GM21367 (cell line): ENCODE data around the gene KLHL7.
"Not testable (repeated sequence)": the region's sequence is repeated elsewhere in the genome, so short reads cannot be mapped to it uniquely, and the experiment has no call there.

Source experiments
- ATAC-seq: cut with Tn5 transposase; IDR thresholded peaks from one replicate; pipeline ENCODE4 v1.9.1; 2021; ENCODE audit not compliant: unreplicated experiment

The KLHL7 gene

GRCh38 chr7:23106823-23107663, 1.5 kb downstream of the KLHL7 start:
- ATAC-seq: no peak

GRCh38 chr7:23107781-23108180, 2.2 kb downstream of the KLHL7 start:
- ATAC-seq: no peak

GRCh38 chr7:23108995-23109394, 3.4 kb downstream of the KLHL7 start:
- no peak for ATAC-seq

- ATAC-seq: no peak
Measured at GRCh38 chr7:23109470-23109869, 3.9 kb downstream of the KLHL7 start.

- ATAC-seq: no peak
Measured at GRCh38 chr7:23114896-23115295, 9.3 kb downstream of the KLHL7 start.

- no peak for ATAC-seq
Measured at GRCh38 chr7:23115991-23116390, 10.4 kb downstream of the KLHL7 start.

GRCh38 chr7:23117841-23118240, 12.3 kb downstream of the KLHL7 start:
- no peak for ATAC-seq

- ATAC-seq: no peak
Measured at GRCh38 chr7:23120106-23120505, 14.5 kb downstream of the KLHL7 start.

GRCh38 chr7:23121165-23121564, 15.6 kb downstream of the KLHL7 start:
- no peak for ATAC-seq

GRCh38 chr7:23123007-23123406, 17.4 kb downstream of the KLHL7 start:
- no peak for ATAC-seq

GRCh38 chr7:23123465-23123864, 17.9 kb downstream of the KLHL7 start:
- no peak for ATAC-seq

GRCh38 chr7:23129036-23129435, 23.5 kb downstream of the KLHL7 start:
- ATAC-seq: no peak

- ATAC-seq: not testable (repeated sequence)
Measured at GRCh38 chr7:23131799-23132198, 26.2 kb downstream of the KLHL7 start.

- ATAC-seq: no peak
Measured at GRCh38 chr7:23133797-23134196, 28.2 kb downstream of the KLHL7 start.

GRCh38 chr7:23135755-23136154, 30.2 kb downstream of the KLHL7 start:
- ATAC-seq: no peak

- no peak for ATAC-seq
Measured at GRCh38 chr7:23136216-23136615, 30.6 kb downstream of the KLHL7 start.

- ATAC-seq: no peak
Measured at GRCh38 chr7:23157679-23158078, 52.1 kb downstream of the KLHL7 start.

GRCh38 chr7:23158546-23158945, 53.0 kb downstream of the KLHL7 start:
- no peak for ATAC-seq

GRCh38 chr7:23161482-23161881, 55.9 kb downstream of the KLHL7 start:
- ATAC-seq: no peak

GRCh38 chr7:23164846-23165245, 59.3 kb downstream of the KLHL7 start:
- no peak for ATAC-seq

- ATAC-seq: no peak
Measured at GRCh38 chr7:23165316-23165715, 59.7 kb downstream of the KLHL7 start.

- no peak for ATAC-seq
Measured at GRCh38 chr7:23167691-23168090, 62.1 kb downstream of the KLHL7 start.
